AG04449 (cell line): ENCODE measurements around the gene CC2D2B.
"Not testable (repeated sequence)": the region's sequence is repeated elsewhere in the genome, so short reads cannot be mapped to it uniquely, and the experiment has no call there.

Source experiments
- CTCF ChIA-PET: fragments of 350-600 bp; formaldehyde crosslinking; extraction: SDS; loops from one replicate; lab custom pipeline; 2021; ENCODE audit warnings: antibody characterized with exemption; lab: Yijun Ruan, JAX
- POLR2A ChIA-PET: fragments of 400-600, 350-600 bp; formaldehyde crosslinking; extraction: SDS; loops from one replicate; lab custom pipeline; 2020; ENCODE audit warnings: antibody characterized with exemption, inconsistent platforms; lab: Yijun Ruan, JAX
- DNase-seq: peaks from one replicate; pipeline ENCODE4 v3.0.0-alpha.2; 2010; ENCODE audit warnings: low read depth, low spot score
- H3K4me3 ChIP-seq: 2 replicates; pipeline ENCODE4 v1.5.1; 2011; ENCODE audit warnings: low read depth, mild to moderate bottlenecking, control low read depth, low read length
- CTCF ChIP-seq: IDR thresholded peaks from one replicate; pipeline ENCODE4 v1.5.1; 2011; ENCODE audit warnings: mild to moderate bottlenecking, moderate library complexity, low read length, control low read depth, inconsistent platforms; ENCODE audit not compliant: insufficient read depth; ENCODE audit errors: missing control alignments

CC2D2B gene

GRCh38 chr10:95876756-95877155 lies 31.0 kb upstream of the CC2D2B start:
- ChIA-PET POLR2A (no interaction called here), CTCF (interaction anchor here (1.3 to 1.6 kb wide), 3 partner anchors 12 to 183 kb away, joined by 7 to 10 read pairs (median 7); partner anchors contain the start of gene TCTN3)
- no peak overlapping the region for H3K4me3 ChIP-seq
- DNase-seq = no peak
- no peak for TF ChIP-seq CTCF

GRCh38 chr10:95877881-95878280 lies 29.9 kb upstream of the CC2D2B start:
- ChIA-PET POLR2A (no interaction called here), CTCF (interaction anchor here (1.4 to 1.6 kb wide), 2 partner anchors 12 to 184 kb away, joined by 5 to 7 read pairs; partner anchors contain the start of gene TCTN3)
- DNase-seq = no peak
- no peak for TF ChIP-seq CTCF
- no peak overlapping the region for H3K4me3 ChIP-seq

- no peak for TF ChIP-seq CTCF
- ChIA-PET POLR2A (no interaction called here), CTCF (no interaction called here)
- DNase-seq = no peak
- no peak overlapping the region for H3K4me3 ChIP-seq
Observed at GRCh38 chr10:95880704-95881103, 27.1 kb upstream of the CC2D2B start.

- POLR2A ChIA-PET = no interaction called here
- CTCF ChIA-PET = no interaction called here
- no peak for DNase-seq
- H3K4me3 ChIP-seq = no peak overlapping the region
- TF ChIP-seq CTCF = no peak
Observed at GRCh38 chr10:95881316-95881715, 26.5 kb upstream of the CC2D2B start.

GRCh38 chr10:95889830-95890229 lies 17.9 kb upstream of the CC2D2B start:
- TF ChIP-seq CTCF = no peak
- H3K4me3 ChIP-seq = no peak overlapping the region
- ChIA-PET CTCF (interaction anchor here (1.1 to 1.4 kb wide), 2 partner anchors 17 to 196 kb away, joined by 4 to 7 read pairs; partner anchors contain the start of genes CC2D2B and TCTN3), POLR2A (no interaction called here)
- DNase-seq = no peak

GRCh38 chr10:95896071-95896850 lies 11.5 kb upstream of the CC2D2B start:
- CTCF ChIA-PET = interaction anchor here (0.7 to 1.4 kb wide), 3 partner anchors 11 to 203 kb away, joined by 3 to 4 read pairs (median 3); partner anchors contain the start of gene TCTN3
- POLR2A ChIA-PET = no interaction called here
- no peak overlapping the region for H3K4me3 ChIP-seq
- no peak for DNase-seq
- TF ChIP-seq CTCF = no peak

- DNase-seq, POLR2A ChIA-PET, H3K4me3 ChIP-seq: not testable (repeated sequence)
- CTCF ChIA-PET = interaction anchor here (1.0 to 3.3 kb wide), 5 partner anchors 9 to 388 kb away, joined by 3 to 26 read pairs (median 6); partner anchors contain the start of gene TCTN3
Observed at GRCh38 chr10:95905897-95906580, 1.7 kb upstream of the CC2D2B start.
